Ovary (tissue), 3 donors: ENCODE measurements around the gene NPM3.

Experiments used
- CTCF ChIP-seq, 3 donors: fragments of 450-650 bp in 2 of 3; fragments of 200-600 bp in 1 of 3; IDR thresholded peaks; one replicate each; pipeline versions ENCODE4 v1.5.1 to v1.8.0; 2016 to 2022; ENCODE audit warnings: antibody characterized with exemption in 3 of 3, mild to moderate bottlenecking in 1 of 3
- EP300 ChIP-seq: sonication (generic); formaldehyde crosslinking; IDR thresholded peaks from one replicate; pipeline ENCODE4 v1.6.1; 2017; ENCODE audit warnings: antibody characterized with exemption
- POLR2A ChIP-seq: fragments of 450-650 bp; IDR thresholded peaks from one replicate; pipeline ENCODE4 v1.6.1; 2017; ENCODE audit warnings: antibody characterized with exemption, mild to moderate bottlenecking, moderate library complexity
- donor health status: DM: no; HTN: no; CAD: no.

- TF ChIP-seq CTCF (IDR thresholded peaks at IDR 0.05): no peak
- no peak for TF ChIP-seq EP300
- TF ChIP-seq POLR2A: no peak
Measured at GRCh38 chr10:101768791-101769170, 14.5 kb downstream of the NPM3 start.
